Liver (tissue), 3 donors: ENCODE data around the gene RPS6KB1.

Source experiments
- SP1 ChIP-seq: IDR thresholded peaks from 2 replicates; pipeline ENCODE4 v1.6.1; 2018; ENCODE audit warnings: antibody characterized with exemption, mild to moderate bottlenecking
- TAF1 ChIP-seq: conservative IDR thresholded peaks from 2 replicates; pipeline ENCODE4 v1.6.1; 2016; ENCODE audit warnings: antibody characterized with exemption, mild to moderate bottlenecking
- TF ChIP-seq, protein P1 (sequence below): fragments of 150-350 bp; IDR thresholded peaks from 2 replicates; pipeline ENCODE4 v1.5.1; 2017; ENCODE audit warnings: improper control_type of control experiment, low read depth, low read length; ENCODE audit not compliant: missing input control
- donor health status: healthy.
- donor health status: healthy.

DNA sequence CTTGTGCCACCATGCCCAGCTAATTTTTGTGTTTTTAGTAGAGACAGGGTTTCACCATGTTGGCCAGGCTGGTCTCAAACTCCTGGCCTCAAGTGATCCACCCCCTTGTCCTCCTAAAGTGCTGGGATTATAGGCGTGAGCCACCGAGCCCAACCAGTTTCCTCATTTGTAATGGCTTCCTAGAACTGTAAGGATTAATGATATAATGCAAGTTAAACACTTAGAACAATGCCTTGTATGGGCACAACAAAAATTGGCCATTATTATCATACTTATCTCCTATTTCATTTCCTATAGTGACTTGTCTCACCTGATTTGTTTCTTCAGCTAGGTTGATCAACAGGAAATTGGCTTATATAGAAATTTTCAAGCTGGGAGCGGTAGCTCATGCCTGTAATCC is 14.3 kb upstream of the RPS6KB1 start:
- TF ChIP-seq TAF1, result no peak
- TF ChIP-seq, protein P1, sequence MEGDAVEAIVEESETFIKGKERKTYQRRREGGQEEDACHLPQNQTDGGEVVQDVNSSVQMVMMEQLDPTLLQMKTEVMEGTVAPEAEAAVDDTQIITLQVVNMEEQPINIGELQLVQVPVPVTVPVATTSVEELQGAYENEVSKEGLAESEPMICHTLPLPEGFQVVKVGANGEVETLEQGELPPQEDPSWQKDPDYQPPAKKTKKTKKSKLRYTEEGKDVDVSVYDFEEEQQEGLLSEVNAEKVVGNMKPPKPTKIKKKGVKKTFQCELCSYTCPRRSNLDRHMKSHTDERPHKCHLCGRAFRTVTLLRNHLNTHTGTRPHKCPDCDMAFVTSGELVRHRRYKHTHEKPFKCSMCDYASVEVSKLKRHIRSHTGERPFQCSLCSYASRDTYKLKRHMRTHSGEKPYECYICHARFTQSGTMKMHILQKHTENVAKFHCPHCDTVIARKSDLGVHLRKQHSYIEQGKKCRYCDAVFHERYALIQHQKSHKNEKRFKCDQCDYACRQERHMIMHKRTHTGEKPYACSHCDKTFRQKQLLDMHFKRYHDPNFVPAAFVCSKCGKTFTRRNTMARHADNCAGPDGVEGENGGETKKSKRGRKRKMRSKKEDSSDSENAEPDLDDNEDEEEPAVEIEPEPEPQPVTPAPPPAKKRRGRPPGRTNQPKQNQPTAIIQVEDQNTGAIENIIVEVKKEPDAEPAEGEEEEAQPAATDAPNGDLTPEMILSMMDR, result no peak
- TF ChIP-seq SP1, result no peak
